K562 (cell line): ENCODE data around the gene PAQR8. TPM values are rescaled to one million over a fixed set of nuclear protein-coding genes. Genes with fewer than 3 reads are reported as not detected.

Experiments
- ATAC-seq: fragments of 200-7000 bp; cut with Tn5 transposase; 3 replicates; pipeline ENCODE4 v1.9.1; 2020; ENCODE audit warnings: moderate library complexity
- BruUV-seq: library from RNA; stranded (reverse); fragments of 400-500 nt; replicated peaks from 2 replicates; lab custom pipeline; 2021; lab: Mats Ljungman, UMichigan
- CTCF ChIA-PET: fragments of 300-600 bp; formaldehyde crosslinking; extraction: SDS; loops from one replicate; lab custom pipeline; 2021; ENCODE audit warnings: low intra/inter-chr PET ratio; lab: Yijun Ruan, JAX
- POLR2A ChIA-PET: fragments of 300-600, 350-650 bp; sonication (Branson Sonifier 250); formaldehyde crosslinking; extraction: SDS; loops from one replicate; lab custom pipeline; 2021; ENCODE audit warnings: antibody characterized with exemption, inconsistent platforms; lab: Yijun Ruan, JAX
- DNase-seq, 4 experiments: peaks; one replicate each; pipeline versions ENCODE4 v3.0.0 to v3.0.0-alpha.2; 2011 to 2018; ENCODE audit warnings: low spot score in 3 of 4, mixed read lengths in 3 of 4; ENCODE audit errors: extremely low read depth in 1 of 4
- FAIRE-seq: peaks from 2 replicates; lab custom pipeline; 2011; peaks lifted over from hg19 to GRCh38; lab: Jason Lieb, UNC
- H2AFZ ChIP-seq: 2 replicates; pipeline ENCODE4 v1.6.0; 2011; ENCODE audit warnings: low read depth, low read length, control low read depth, inconsistent platforms
- H3K27ac ChIP-seq: fragments of 200-600 bp; 3 replicates; pipeline ENCODE4 v1.8.0; 2011; ENCODE audit warnings: low read depth, mild to moderate bottlenecking, control low read depth, inconsistent platforms, low read length, moderate library complexity, mixed read lengths; ENCODE audit errors: extremely low read depth
- H3K27me3 ChIP-seq, 2 experiments: fragments of 300-600 bp in 1 of 2; 2 replicates in 1 of 2; 3 replicates in 1 of 2; pipeline versions ENCODE4 v1.6.0 to v1.8.0; 2011; ENCODE audit warnings: inconsistent platforms in 2 of 2, low read length in 2 of 2, mild to moderate bottlenecking in 1 of 2, mixed read lengths in 1 of 2, moderate library complexity in 1 of 2; ENCODE audit not compliant: control insufficient read depth in 2 of 2, insufficient read depth in 2 of 2
- H3K36me3 ChIP-seq: fragments of 300-600 bp; 3 replicates; pipeline ENCODE4 v1.8.0; 2011; ENCODE audit warnings: mild to moderate bottlenecking, low read length, inconsistent platforms; ENCODE audit not compliant: control insufficient read depth, insufficient read depth
- H3K4me1 ChIP-seq, 2 experiments: fragments of 200-600 bp in 1 of 2; replicated peaks in 1 of 2; 2 replicates in 1 of 2; 3 replicates in 1 of 2; pipeline versions ENCODE4 v1.5.1 to v1.8.0; 2011; ENCODE audit warnings: inconsistent platforms in 2 of 2, low read length in 2 of 2, mild to moderate bottlenecking in 1 of 2, mixed read lengths in 1 of 2, moderate library complexity in 1 of 2; ENCODE audit not compliant: control insufficient read depth in 2 of 2, insufficient read depth in 2 of 2
- H3K4me2 ChIP-seq: 2 replicates; pipeline ENCODE4 v1.6.1; 2011; ENCODE audit warnings: low read length, control low read depth, inconsistent platforms, mixed read lengths; ENCODE audit not compliant: insufficient read depth
- H3K4me3 ChIP-seq: fragments of 200-600 bp; sonication (generic), shearing (Covaris generic); 2 replicates; pipeline ENCODE4 v1.5.1; 2016; ENCODE audit warnings: control low read depth, inconsistent platforms
- H3K79me2 ChIP-seq: fragments of 200-600 bp; 3 replicates; pipeline ENCODE4 v1.8.0; 2011; ENCODE audit warnings: low read length, inconsistent platforms; ENCODE audit not compliant: control insufficient read depth, insufficient read depth
- H3K9ac ChIP-seq, 2 experiments: 2 replicates each; pipeline versions ENCODE4 v1.6.0 to v1.6.1; 2011; ENCODE audit warnings: low read depth in 2 of 2, low read length in 2 of 2, control low read depth in 1 of 2, inconsistent platforms in 1 of 2, mild to moderate bottlenecking in 1 of 2, mixed read lengths in 1 of 2; ENCODE audit not compliant: insufficient read depth in 1 of 2
- H3K9me1 ChIP-seq: one replicate; pipeline ENCODE4 v1.6.0; 2011; ENCODE audit warnings: inconsistent platforms, mild to moderate bottlenecking, low read length, moderate library complexity; ENCODE audit not compliant: control insufficient read depth, insufficient read depth
- H3K9me3 ChIP-seq: replicated peaks from 2 replicates; pipeline ENCODE4 v1.5.1; 2011; ENCODE audit warnings: low read depth, low read length, inconsistent platforms; ENCODE audit not compliant: control insufficient read depth, insufficient read depth
- H4K20me1 ChIP-seq: replicated peaks from 2 replicates; pipeline ENCODE4 v1.6.1; 2011; ENCODE audit warnings: low read length, inconsistent platforms, mixed read lengths; ENCODE audit not compliant: control insufficient read depth, insufficient read depth
- ARID1B ChIP-seq: fragments of 450-650 bp; IDR thresholded peaks from 2 replicates; pipeline ENCODE4 v1.6.1; 2016; ENCODE audit warnings: antibody characterized with exemption, mild to moderate bottlenecking, inconsistent platforms
- CBFA2T3 ChIP-seq: fragments of 450-650 bp; IDR thresholded peaks from 2 replicates; pipeline ENCODE4 v1.6.1; 2017
- CBX8 ChIP-seq: fragments of 200-600 bp; sonication (generic); IDR thresholded peaks from 2 replicates; pipeline ENCODE4 v1.6.1; 2012; ENCODE audit warnings: borderline replicate concordance, mixed run types, low read depth, mild to moderate bottlenecking, moderate library complexity, mixed read lengths, low read length, control low read depth, inconsistent platforms; ENCODE audit not compliant: poor library complexity, severe bottlenecking; ENCODE audit errors: extremely low read depth
- TCFL5 ChIP-seq: fragments of 250-450 bp; sonication (Bioruptor Pico); conservative IDR thresholded peaks from 2 replicates; pipeline ENCODE4 v1.6.1; 2021; ENCODE audit warnings: mild to moderate bottlenecking, moderate library complexity, matching md5 sums
- ZNF551 ChIP-seq: fragments of 250-450 bp; sonication (Bioruptor Pico); IDR thresholded peaks from 2 replicates; pipeline ENCODE4 v1.5.0; 2021; ENCODE audit warnings: mild to moderate bottlenecking, moderate library complexity
- WGBS: fragments of 100-300 bp; shearing (Covaris generic); methylation state at CpG from one replicate; pipeline ENCODE4 v1.1.6; 2016; ENCODE audit warnings: low coverage, mixed read lengths; ENCODE audit not compliant: insufficient coverage; ENCODE audit errors: missing lambda C conversion rate; 5-methylcytosine and 5-hydroxymethylcytosine counted together
- in situ Hi-C: fragments of 300-500 bp; cut with MboI; formaldehyde crosslinking; loops from 4 replicates; pipeline ENCODE4 v1.15.0; 2018; ENCODE audit warnings: inconsistent platforms, mixed read lengths
- intact Hi-C: fragments of 100-400 bp; cut with micrococcal nuclease; formaldehyde crosslinking; loops from 2 replicates; pipeline ENCODE4 v1.14.2; 2022
- polyA plus RNA-seq, 8 experiments: library from polyadenylated mRNA; depleted of rRNA in 4 of 8; stranded (reverse) in 5 of 8; unstranded in 3 of 8; fragments of >200 nt; fragmentation: Nextera tagmentation in 2 of 8; fragmentation: Illumina TruSeq in 1 of 8; extraction: Ambion mirVana in 2 of 8; extraction: Trizol in 1 of 8; gene quantifications; 2 replicates each; pipeline versions ENCODE4 v1.2.1 to v1.2.3, GENCODE V29; 2011 to 2014; ENCODE audit warnings: inconsistent platforms in 1 of 8, missing spikeins in 1 of 8
- total RNA-seq, 7 experiments: library from RNA; depleted of rRNA in 6 of 7; stranded (reverse); fragments of >200 nt in 6 of 7; fragmentation: Illumina TruSeq in 2 of 7; extraction: Trizol in 2 of 7; gene quantifications; 2 replicates each; pipeline versions ENCODE4 v1.2.1 to v1.2.3, GENCODE V29; 2011 to 2021; ENCODE audit warnings: low replicate concordance in 1 of 7
- TF ChIP-seq, protein P1 (sequence below): fragments of 150-350 bp; IDR thresholded peaks from 2 replicates; pipeline ENCODE4 v1.6.1; 2014; ENCODE audit warnings: low read depth, mild to moderate bottlenecking, low read length, borderline replicate concordance
- TF ChIP-seq, protein P2 (sequence below): sonication (generic); IDR thresholded peaks from 2 replicates; pipeline ENCODE4 v1.6.1; 2016

PAQR8 gene
- total and polyA plus RNA-seq, 9 of the 15 experiments (the other 6 are each of a cell fraction or from before 2014, with no cell fraction given): 1.4 to 10.2 (median 3.5) TPM

DNA sequence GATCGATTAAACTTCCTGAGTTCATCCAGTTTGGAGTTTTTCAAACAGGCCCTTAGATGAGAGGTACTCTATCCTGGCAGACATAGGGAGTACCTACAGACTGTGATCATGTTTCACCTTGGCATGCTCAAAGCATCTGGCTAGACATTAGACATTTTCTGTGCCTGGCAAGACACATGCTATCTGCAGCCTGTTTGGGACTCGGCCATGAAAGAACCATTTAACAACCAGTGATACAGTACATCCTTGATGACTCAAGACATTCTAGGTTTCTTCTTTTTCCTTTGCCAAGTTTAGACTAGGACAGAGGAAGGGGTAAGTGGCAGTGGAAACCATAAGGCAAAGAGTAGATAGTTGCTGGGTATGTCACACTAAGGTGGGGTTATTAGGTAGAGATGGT lies 15.4 kb upstream of the PAQR8 start (continued):
- TF ChIP-seq, protein P1, sequence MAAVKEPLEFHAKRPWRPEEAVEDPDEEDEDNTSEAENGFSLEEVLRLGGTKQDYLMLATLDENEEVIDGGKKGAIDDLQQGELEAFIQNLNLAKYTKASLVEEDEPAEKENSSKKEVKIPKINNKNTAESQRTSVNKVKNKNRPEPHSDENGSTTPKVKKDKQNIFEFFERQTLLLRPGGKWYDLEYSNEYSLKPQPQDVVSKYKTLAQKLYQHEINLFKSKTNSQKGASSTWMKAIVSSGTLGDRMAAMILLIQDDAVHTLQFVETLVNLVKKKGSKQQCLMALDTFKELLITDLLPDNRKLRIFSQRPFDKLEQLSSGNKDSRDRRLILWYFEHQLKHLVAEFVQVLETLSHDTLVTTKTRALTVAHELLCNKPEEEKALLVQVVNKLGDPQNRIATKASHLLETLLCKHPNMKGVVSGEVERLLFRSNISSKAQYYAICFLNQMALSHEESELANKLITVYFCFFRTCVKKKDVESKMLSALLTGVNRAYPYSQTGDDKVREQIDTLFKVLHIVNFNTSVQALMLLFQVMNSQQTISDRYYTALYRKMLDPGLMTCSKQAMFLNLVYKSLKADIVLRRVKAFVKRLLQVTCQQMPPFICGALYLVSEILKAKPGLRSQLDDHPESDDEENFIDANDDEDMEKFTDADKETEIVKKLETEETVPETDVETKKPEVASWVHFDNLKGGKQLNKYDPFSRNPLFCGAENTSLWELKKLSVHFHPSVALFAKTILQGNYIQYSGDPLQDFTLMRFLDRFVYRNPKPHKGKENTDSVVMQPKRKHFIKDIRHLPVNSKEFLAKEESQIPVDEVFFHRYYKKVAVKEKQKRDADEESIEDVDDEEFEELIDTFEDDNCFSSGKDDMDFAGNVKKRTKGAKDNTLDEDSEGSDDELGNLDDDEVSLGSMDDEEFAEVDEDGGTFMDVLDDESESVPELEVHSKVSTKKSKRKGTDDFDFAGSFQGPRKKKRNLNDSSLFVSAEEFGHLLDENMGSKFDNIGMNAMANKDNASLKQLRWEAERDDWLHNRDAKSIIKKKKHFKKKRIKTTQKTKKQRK: no peak
- TF ChIP-seq CBX8 (no peak), ZNF551 (no peak), ARID1B (no peak), CBFA2T3 (no peak)
- TF ChIP-seq, all 486 proteins: peak for 0

DNA sequence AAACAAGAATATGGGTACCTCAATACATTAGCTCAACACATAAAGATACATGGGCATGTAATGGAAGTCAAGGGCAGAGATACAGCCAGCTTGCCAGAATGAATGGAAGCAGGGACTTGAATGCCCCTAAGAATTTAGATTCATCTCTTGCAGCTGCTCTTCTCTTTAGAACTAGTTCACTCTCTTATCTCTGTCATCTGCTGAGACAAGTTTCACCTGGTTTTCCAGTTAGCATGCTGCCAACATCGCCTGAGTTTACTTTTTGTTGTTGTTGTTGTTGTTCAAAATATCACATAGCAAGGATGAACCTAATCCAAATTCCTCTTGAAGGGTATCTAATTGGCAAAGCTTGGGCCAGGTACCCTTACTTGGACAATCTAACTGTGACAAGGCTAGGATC lies 14.1 kb upstream of the PAQR8 start:
- WGBS: 0% methylated on average over 1 of the region's 1 CpG
- no peak for FAIRE-seq
- in situ Hi-C loops: no loop called here

More for the DNA sequence above, 14.1 kb upstream of the PAQR8 start:
- no peaks in the 10 kb centered on the region for H3K79me2 ChIP-seq
- no peak overlapping the region for H3K4me3 ChIP-seq
- intact Hi-C loops: no loop called here
- no peak for TF ChIP-seq TCFL5 (CRISPR knock-in tag)
- TF ChIP-seq, protein P2, sequence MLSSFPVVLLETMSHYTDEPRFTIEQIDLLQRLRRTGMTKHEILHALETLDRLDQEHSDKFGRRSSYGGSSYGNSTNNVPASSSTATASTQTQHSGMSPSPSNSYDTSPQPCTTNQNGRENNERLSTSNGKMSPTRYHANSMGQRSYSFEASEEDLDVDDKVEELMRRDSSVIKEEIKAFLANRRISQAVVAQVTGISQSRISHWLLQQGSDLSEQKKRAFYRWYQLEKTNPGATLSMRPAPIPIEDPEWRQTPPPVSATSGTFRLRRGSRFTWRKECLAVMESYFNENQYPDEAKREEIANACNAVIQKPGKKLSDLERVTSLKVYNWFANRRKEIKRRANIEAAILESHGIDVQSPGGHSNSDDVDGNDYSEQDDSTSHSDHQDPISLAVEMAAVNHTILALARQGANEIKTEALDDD: peak; percentile 37; the same call in 1 of the 2 replicates
- peaks cover 0 to 5% of the 10 kb centered on the region in 2 experiments; a peak in 2 of 5 replicates for H3K4me1 ChIP-seq
- H3K27me3 ChIP-seq: no peaks in the 10 kb centered on the region
- H2AFZ ChIP-seq: no peak overlapping the region
- ChIA-PET POLR2A (interaction anchor here (0.7 to 1.3 kb wide), 2 partner anchors 14 to 73 kb away, joined by 3 read pairs; partner anchors contain the start of gene PAQR8), CTCF (no interaction called here)
- no peaks in the 10 kb centered on the region for H3K36me3 ChIP-seq
- H4K20me1 ChIP-seq: no peaks in the 10 kb centered on the region
- H3K4me2 ChIP-seq: no peak overlapping the region
- DNase-seq: no peak
- H3K9me1 ChIP-seq: no peaks in the 10 kb centered on the region
- BruUV-seq: no TSS peak
- H3K9me3 ChIP-seq: no peaks in the 10 kb centered on the region
- H3K27ac ChIP-seq: no peak overlapping the region
- no peak overlapping the region for H3K9ac ChIP-seq
- ATAC-seq: no peak
